Ureter (tissue), 1 donor: ENCODE data around the gene ZCCHC2. TPM values are rescaled to one million over a fixed set of nuclear protein-coding genes. Genes with fewer than 3 reads are reported as not detected.
A peak's percentile ranks its signal among the peaks of the same experiment; 100 is the strongest.

Experiments used
- DNase-seq: peaks from one replicate; pipeline ENCODE4 v3.0.0-alpha.2; 2020; ENCODE audit warnings: low spot score
- total RNA-seq: library from RNA; stranded (reverse); gene quantifications from one replicate; pipeline ENCODE4 v1.2.4, GENCODE V29; 2023
- donor health status: DM: yes; HTN: yes; CAD: no.

Gene ZCCHC2
- total RNA-seq, 1 donor from 2014 or later: 36.8 TPM

GRCh38 chr18:62576845-62577512, 54.2 kb downstream of the ZCCHC2 start:
- no peak for DNase-seq

DNA sequence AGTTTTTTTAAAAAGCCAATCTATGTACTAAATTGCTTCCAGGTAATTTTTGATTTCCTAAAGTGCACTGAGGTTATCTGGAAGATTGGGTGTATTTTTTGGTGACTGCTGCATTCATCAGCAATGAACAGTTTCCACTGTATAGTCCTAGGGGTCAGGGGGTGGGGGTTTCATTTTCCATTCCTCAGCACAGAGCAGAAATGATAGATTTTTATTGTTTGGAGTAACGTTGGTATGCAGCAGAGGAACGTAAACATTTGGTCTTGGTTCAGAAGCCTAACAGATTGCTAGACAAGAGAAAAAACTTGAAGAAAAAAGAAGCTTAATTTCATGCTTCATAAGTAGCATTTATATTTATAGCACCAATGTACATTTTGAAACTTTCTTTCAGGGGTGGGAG, 54.9 kb downstream of the ZCCHC2 start:
- no peak for DNase-seq

GRCh38 chr18:62578980-62579511, 56.2 kb downstream of the ZCCHC2 start:
- DNase-seq: no peak

GRCh38 chr18:62583376-62583775, 60.6 kb downstream of the ZCCHC2 start:
- DNase-seq: no peak

- DNase-seq: peak; percentile 90
Observed at GRCh38 chr18:62584241-62585120, 61.7 kb downstream of the ZCCHC2 start.

DNA sequence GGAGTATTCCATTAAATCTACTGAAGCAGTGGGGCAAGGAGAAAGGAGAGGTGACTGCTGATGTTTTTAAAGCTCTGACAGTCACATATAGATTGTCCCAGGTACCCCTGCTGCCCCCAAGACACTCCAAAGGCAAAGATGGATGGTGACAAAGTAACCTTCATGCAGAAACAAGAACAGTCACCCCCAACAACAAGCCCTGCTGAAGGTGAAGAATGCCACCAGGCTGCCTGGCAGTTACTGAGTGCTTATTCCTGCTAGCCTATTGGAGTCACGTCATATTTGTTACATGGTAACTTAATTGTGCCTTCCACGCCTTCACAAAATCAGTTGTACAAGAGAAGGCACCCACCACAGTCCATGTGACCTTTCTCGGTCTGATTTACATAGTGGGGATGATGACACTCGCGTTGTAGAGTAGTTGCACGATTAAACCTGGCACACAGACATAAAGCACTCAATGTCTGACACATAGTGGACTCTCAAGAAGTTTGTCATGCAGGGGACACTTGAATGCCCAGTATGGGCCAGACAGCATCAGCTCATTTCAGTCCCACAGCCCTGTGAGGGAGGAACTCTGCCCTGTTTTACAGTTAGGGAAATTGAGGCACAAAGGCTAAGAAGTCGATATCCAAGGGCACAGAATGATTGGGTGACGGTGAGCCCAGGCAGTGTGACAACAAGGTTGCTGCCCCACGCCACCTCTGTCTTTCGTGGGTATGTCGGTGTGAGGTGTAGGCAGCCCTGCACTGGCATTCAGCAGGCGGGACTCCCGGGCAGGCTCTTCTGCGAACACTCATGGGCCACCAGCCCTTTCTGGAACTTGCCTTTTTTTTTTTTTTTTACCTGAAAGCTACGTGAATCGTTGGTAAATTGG, 62.7 kb downstream of the ZCCHC2 start:
- no peak for DNase-seq

DNA sequence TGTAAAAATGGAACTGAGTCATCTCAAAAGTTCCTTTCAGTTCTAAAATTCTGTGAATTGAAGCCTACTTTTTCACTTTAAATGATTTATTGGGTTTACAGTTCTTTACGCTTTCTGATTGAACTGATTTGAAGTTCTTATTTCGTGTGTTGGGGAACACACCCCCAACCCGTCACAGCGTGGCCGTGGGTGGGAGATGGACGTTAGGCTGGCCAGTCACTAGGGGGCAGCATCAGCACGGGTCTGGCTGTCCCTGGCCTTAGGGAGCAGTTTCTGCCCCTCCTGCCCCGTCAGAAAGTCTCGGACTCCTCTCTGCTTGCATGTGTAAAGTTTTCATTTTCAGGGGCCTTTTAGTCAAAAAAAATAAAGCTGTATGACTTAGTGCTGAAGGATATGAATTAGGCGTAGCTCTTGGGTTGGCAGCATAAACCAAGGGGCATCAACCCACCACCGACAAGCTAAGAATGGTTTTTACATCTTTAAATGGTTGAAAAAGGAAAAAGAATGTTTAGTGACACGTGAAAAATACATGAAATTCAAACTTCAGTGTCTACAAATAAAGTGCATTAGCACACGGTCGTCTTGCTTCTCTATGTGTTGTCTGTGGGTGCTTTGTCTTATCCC, 63.4 kb downstream of the ZCCHC2 start:
- DNase-seq: no peak

GRCh38 chr18:62586781-62587487, 64.1 kb downstream of the ZCCHC2 start:
- no peak for DNase-seq

DNA sequence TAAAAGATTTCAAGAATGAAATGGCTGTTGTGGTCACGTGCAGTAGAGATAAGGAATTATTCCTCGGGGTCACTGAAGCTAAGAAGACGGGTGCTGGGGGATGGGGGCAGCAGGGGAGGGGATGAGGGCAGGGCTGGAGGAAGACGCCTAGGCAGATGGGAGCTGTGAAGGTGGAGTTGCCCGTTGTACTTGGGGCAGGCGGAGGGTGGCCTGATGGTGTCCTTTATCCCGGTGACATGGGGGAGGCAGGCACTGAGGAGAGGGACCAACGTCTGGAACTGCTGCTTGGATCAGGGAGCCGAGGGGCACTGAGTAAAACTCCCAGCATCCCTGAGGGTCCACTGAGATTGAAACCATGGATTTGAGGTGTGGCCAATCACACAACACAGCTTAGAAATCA, 64.9 kb downstream of the ZCCHC2 start:
- DNase-seq: no peak

- no peak for DNase-seq
Observed at GRCh38 chr18:62588217-62588616, 65.4 kb downstream of the ZCCHC2 start.

DNA sequence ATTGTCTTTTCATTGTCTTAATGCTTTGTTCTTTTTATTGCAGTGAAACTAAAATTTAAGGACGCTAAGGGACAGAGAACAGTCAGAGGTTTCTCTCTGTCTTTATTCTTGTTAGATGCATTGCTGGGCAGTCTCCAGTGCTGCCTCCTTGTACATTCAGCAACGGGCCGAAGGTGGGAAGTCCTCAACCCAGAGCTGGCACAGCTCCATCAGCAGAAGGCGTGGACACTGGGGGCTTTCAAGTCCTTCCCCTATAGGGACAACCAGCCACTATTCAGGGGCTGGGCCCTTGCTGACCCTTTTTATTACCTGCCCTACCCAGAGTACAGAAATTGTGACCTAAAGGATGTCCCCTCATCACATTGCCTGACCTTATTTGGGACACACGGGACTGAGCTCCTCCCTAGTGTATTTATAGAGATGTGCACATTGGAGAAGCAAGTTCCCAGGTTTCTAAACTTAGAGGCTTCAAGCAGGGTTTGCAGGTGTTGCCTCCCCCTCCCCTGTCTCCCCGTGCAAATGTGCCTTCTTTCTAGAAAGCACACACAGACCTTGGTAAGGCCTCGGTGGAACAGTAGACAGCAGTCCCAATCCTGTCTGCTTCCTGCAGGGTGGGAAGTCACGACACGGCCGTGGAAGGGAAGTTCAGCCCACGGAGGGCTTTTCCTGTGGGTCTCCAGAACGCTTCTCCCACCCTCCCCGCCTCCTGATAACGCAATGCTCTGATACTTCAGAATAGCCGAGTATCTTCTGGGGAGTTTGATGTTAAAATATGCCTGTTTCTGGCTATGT, 68.2 kb downstream of the ZCCHC2 start:
- no peak for DNase-seq

DNA sequence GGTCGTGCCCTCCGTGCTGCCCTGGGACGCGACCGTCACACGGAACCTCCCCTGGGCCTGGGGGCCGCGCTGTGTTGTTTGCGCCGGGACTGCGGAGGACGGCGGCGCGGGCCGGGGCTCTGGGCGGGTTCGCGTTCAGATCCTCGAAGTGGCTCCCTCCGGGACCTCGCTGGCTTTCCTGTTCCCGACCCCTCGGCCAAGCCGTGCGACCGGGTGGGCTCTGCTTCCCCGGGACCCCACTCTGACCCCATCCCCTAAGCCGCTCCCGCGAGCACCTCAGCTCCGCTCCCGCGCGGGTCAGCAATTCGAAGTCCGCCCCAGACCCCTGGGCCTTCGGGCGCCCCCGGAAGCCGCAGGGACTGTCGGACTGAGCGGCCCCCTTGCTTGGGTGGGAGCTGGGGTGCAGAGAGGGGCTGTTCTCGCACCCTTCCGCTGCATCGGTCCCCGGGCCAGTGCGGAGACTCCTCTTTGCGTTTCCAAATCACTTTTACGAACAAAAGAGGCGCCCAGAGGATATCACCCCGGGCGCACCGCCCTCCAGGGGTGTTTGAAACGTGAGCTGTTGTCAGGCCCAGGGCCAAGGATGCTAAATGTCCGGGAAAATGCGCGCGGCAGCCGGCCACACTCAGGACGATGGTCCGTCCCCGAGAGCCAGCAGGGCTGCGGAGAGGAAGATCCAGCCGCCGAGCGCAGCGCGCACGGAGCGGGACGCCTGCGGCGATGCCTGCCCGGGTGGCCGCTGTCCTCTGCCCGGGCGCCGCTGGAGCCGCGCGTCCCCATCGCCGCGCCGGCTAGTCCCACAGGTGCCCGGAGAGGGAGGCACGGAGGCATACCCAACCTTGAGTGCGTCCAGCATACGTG, 73.5 kb downstream of the ZCCHC2 start:
- no peak for DNase-seq

GRCh38 chr18:62601871-62602270, 79.0 kb downstream of the ZCCHC2 start:
- DNase-seq: no peak

DNA sequence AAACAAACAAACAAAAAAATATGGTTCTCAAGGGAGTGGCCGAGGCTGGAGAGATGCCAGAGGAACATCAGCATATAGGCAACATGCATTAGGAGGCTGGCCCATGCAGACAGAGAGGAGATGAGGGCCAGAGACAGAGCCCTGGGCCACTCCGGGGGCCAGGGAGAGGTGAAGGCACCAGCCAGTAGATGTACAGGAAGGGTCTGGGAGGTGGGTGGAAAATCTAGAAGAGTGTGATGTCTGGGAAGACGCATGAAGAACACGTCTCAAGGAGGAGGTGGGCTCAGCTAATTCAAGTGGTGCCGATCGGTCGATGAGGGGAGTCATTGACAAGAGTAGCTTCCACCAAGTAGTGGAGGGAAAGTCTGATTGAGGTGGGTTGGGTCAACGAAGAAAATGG, 79.9 kb downstream of the ZCCHC2 start:
- DNase-seq: no peak

- no peak for DNase-seq
Observed at GRCh38 chr18:62603211-62603610, 80.4 kb downstream of the ZCCHC2 start.

DNA sequence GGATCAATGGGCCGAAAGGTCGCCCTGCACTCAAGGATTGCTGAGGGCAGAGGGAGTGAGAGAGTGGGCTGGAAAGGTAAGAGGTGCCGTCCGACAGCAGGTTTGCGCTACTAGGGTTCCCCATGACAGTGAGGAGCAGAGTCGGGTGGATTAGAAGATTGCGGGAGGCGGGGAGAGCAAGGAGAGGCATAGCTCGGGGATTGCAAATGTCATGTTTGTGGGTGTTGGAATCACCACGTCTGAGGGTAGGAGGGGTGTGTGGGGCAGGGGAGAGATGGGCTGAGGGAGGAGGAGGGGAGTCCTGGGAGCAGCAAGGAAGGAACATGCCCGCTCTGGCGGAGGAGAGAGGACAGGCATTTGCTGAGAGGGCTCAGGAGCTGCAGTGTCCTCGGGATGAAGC, 81.2 kb downstream of the ZCCHC2 start:
- DNase-seq: no peak

GRCh38 chr18:62605685-62606084, 82.9 kb downstream of the ZCCHC2 start:
- DNase-seq: no peak

DNA sequence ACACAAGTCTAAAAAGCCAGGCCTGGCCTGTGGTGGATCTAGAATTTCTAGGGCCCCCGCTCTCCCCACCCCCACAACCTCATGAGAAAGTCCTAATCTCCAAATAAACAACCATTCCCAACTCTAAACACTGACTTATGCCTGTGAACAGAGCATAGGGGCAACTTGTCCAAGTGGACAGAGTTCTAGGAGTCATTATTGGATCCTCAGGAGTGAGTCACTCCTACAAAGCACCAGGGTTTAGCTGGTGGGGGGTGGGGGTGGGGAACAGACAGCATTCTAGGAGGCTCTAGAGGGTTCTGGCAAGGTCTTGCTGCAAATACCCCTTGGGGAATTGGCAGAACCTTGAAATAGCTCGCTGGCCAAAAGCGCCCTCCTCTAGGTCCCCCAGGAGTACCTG, 83.3 kb downstream of the ZCCHC2 start:
- no peak for DNase-seq

GRCh38 chr18:62607302-62607701, 84.5 kb downstream of the ZCCHC2 start:
- DNase-seq: no peak
